Activated CD4-positive, CD25-positive, alpha-beta regulatory T cell treated with anti-CD3 and anti-CD28 coated beads, Interleukin-2, amount 50 U/mL, for 24 hours (primary cell): ENCODE data around the gene KASH5.
"Not testable (repeated sequence)": the region's sequence is repeated elsewhere in the genome, so short reads cannot be mapped to it uniquely, and the experiment has no call there.

Source experiments
- ATAC-seq, 2 donors: fragments of 150-1000 bp; cut with Tn5 transposase; one replicate each; pipeline ENCODE4 v1.10.0; 2021; ENCODE audit warnings: mild to moderate bottlenecking in 1 of 2, moderate library complexity in 1 of 2

The KASH5 gene

GRCh38 chr19:49362048-49362928 lies 25.8 kb upstream of the KASH5 start, which contains the start of gene TEAD2:
TSS of gene TEAD2 (minus strand) at chr19:49362416. CDS start at chr19:49360075, 2,341 bp downstream.
- no peak for ATAC-seq

- no peak for ATAC-seq
Measured at GRCh38 chr19:49362929-49363267, 25.2 kb upstream of the KASH5 start.

GRCh38 chr19:49363268-49364082 lies 24.6 kb upstream of the KASH5 start, which contains the start of gene DKKL1:
TSS of gene DKKL1 (plus strand) at chr19:49363877. CDS start at chr19:49363999, 122 bp downstream.
- ATAC-seq, result peak; percentile 66 to 74

DNA sequence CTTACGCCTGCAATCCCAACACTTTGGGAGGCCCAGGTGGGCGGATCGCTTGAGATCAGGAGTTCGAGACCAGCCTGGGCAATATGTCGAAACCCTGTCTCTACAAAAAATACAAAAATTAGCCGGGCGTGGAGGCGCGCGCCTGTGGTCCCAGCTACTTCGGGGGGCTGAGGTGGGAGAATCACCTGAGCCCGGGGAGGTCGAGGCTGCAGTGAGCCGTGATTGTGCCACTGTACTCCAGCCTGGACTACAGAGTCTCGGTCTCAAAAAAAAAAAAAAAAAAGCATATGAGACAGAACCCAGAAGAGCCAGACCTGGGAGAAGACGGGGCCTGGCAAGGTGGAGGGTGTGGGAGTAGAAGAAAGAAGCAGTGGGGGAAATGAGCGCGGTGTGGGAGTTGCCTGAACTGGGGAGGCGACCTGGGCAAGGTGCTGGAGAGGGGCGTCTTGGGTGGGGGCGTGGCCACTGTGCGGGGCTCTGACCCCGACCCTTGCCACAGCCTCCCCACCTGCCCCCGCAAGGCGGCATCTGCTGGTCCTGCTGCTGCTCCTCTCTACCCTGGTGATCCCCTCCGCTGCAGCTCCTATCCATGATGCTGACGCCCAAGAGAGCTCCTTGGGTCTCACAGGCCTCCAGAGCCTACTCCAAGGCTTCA lies 23.8 kb upstream of the KASH5 start:
- ATAC-seq, result no peak

DNA sequence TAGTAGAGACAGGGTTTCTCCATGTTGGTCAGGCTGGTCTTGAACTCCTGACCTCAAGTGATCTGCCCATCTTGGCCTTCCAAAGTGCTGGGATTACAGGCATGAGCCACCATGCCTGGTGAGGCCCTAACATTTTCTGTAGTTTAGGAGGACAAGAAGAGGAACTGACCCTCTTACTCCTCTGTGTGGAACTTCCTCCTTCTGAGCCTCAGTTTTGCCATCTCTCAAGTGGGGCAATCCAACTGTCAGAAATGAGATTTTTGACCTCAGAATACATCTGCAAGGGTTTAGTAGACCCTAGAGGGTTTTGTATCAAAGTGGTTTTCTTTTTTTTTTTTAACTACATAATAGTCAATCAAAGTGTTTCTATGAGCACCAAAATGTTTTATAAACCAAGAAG lies 21.9 kb upstream of the KASH5 start:
- ATAC-seq, result no peak

DNA sequence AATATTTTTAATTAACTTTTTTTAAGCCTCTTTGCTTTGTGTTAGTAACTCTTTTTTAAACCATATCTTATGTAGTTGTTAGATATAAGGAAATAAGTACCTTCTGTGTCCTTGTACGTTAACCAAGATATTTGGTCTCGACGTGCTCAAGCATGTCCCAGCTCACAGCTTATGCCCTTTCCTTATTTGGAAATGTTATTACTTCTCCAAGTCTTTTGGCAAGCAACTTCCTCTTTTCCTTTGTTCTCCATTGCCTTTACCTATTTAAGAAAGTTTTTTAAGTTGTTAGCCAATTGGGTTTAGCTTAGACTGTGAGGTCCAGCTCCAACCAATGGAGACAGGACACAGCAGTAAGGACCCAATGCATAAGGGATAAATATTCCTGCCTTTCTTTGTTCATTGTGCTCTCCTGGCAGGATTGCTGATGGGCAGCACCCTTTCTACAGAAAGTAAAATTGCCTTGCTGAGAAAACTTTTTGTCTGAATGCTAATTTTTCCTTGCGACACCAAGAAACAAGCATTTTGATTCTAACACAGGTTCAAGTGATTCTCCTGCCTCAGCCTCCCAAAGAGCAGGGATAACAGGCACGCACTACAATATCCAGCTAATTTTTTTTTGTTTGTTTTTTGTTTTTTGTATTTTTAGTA lies 19.2 kb upstream of the KASH5 start:
- ATAC-seq, result no peak

- ATAC-seq, result no peak
Measured at GRCh38 chr19:49371184-49371583, 16.9 kb upstream of the KASH5 start.

GRCh38 chr19:49373174-49373573 lies 14.9 kb upstream of the KASH5 start:
- ATAC-seq, result not testable (repeated sequence)

DNA sequence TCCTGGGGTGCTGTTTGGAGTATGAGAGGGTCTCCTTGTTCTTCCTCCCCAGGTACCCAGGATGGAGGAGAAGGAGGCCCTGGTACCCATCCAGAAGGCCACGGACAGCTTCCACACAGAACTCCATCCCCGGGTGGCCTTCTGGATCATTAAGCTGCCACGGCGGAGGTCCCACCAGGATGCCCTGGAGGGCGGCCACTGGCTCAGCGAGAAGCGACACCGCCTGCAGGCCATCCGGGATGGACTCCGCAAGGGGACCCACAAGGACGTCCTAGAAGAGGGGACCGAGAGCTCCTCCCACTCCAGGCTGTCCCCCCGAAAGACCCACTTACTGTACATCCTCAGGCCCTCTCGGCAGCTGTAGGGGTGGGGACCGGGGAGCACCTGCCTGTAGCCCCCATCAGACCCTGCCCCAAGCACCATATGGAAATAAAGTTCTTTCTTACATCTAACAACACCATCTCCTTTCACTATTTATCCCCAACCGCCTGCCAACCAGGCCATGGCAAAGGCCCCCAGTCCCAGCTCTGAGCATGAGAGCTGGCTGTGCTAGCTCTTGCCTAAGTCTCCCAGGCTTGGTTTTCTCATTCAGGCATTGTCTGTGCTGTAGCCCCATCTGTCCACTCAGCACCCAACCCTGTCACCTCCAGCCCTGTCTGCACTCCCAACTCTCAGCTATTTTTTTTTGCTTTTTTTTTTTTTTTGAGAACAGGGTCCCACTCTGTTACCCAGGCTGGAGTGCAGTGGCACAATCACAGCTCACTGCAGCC lies 13.2 kb upstream of the KASH5 start:
- no peak for ATAC-seq

DNA sequence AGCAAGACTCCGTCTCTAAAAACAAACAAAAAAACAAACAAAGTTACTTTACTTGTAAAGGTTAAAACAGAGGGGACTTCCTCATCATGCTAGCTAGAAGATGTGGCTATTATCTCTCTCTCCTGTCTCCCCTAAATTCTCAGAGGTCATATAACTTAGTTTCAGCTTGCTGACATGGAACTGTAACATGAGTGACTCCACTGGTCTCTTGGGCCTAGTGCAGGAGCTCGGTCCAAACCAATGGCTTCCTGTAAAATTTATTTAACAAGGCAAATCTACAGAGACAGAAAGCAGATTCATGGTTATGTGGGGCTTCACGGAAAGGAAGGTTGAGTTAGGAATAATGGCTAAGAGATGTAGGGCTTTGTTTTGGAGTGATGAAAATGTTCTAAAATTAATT lies 9.5 kb upstream of the KASH5 start:
- no peak for ATAC-seq

- no peak for ATAC-seq
Measured at GRCh38 chr19:49380391-49380790, 7.7 kb upstream of the KASH5 start.

DNA sequence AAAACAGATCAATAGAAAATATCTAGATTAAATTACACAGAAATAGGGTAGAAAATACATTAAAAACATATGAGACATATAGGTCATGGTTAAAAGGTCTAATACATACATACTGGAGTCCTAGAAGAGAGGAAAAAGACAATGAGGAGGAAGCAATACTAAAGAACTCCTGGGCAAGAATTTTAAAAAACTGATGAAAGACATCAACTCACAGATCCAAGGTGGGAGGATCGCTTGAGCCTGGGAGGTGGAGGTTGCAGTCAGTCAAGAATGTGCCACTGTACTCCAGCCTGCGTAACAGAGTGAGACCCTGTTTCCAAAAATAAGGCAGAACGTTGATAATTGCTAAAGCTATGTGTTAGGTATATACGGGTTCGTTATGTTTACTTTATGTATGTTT lies 5.4 kb upstream of the KASH5 start:
- ATAC-seq, result no peak

DNA sequence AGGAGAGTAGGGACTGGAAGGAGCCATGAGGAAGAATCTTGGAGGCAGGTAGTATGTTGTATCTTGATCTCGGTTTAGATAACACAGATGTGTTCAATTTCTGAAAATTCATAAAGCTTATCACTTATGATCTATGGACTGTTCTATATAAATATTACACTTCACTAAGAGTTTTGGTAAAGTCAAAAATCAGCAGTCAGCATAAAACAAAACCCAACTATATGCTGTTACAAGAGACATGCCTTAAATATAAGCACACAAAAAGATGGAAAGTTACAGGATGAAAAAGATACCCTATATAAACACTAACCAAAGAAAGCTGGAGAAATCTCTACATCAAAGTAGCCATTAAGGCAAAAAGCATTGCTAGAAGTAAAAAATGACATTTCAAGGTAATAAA lies 4.5 kb upstream of the KASH5 start:
- ATAC-seq, result no peak

DNA sequence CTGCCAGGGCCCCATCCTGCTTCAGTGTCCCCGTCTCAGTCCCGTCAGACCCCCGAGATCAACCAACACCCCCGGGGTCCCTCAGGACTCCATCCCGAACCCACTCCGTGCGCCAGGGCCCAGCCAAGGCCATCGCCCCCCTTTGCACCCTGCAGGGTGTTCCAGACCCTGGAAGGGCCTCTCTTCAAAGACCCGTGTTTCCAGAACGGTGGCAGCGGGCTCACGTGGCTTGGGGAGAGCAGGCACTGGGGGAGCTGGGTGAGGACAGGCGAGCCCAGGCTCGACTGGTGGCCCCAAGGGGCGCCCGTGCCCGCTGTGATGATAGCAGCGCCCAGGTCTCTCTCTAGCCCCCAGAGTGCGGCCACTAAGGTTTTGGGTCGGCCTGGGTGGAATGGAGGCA lies 1.4 kb downstream of the KASH5 start:
- no peak for ATAC-seq

DNA sequence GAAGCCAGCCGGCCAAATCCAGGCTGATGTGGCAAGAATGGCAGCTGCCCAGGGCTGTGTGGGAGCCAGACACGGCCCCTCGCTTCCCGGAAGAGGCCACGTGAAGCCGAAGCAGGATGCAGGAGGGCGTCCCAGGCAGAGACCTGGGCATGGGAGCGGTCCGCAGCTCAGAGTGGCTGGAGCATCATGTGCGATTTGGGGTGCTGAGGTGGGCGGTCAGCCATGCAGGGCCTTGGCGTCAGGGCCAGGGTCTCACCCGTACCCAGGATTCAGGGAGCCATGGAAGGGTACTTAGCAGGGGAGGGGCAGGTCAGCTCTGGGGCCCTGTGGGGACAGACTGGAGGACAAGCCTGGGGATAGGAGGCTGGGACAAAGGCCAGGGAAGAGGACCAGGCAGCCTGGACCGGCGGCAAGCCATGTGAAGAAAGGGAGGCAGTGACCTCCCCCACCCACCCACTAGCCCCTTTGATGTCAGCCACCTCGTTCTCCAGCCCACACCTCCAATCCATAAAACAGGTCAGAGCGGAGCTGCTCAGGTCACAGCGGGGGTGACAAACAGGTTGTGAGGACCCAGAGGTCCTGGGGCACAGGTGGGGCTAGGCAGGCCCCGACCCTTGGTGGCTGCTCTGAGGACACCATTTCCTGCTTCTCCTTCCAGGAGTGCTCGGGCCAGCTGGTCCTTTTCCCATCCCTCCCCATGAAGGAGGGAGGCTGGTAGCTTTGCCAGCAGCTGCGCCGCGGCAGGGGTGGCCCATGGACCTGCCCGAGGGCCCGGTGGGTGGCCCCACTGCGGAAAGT lies 2.3 kb downstream of the KASH5 start:
- ATAC-seq, result no peak

GRCh38 chr19:49390929-49391359 lies 2.9 kb downstream of the KASH5 start:
- no peak for ATAC-seq

DNA sequence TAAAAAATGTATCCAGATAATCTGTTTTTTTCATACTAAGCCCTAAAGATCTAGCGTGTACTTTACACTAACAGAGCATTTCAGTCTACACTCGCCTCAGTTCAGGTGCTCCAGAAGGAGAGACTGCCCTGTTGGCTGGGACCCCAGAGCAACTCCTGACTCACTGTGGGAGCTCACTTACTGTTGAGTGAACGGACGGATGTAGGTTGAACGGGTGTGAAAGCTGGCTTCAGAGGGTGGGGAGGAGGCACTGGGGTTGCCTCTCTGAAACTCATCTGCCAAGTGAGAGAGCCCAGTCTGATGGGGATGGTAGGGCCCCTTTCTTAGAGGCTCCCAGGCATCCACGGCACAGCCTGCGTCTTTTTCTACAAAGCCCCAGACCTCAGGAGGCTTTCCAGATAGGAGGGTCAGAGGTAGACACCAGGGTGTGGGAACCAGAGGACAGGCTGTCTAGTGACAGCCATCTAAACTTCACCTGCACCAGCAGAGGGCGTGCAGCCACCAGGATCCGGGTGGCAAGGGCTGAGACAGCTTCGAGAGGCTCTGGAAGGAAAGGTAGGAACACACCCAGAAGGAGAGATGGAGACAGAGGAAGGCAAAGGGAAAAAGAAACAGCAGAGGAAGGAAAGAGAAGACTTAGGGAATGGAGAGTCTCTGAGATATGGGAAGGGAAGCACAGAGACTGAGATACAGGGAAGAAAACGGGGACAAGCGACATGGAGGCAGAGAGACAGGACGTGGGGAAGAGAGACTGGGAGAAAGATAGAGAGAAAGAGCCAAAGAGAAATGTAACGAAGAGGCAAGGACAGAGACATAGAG lies 3.7 kb downstream of the KASH5 start:
- peak; percentile 92 for ATAC-seq

- ATAC-seq, result no peak
Measured at GRCh38 chr19:49393881-49394280, 5.8 kb downstream of the KASH5 start.

- no peak for ATAC-seq
Measured at GRCh38 chr19:49395581-49396407, 7.7 kb downstream of the KASH5 start.
